Glutamatergic neuron (in vitro differentiated cells): ENCODE measurements around the gene SARM1. TPM values are rescaled to one million over a fixed set of nuclear protein-coding genes. Genes with fewer than 3 reads are reported as not detected.
A peak's percentile ranks its signal among the peaks of the same experiment; 100 is the strongest.

Experiments used
- DNase-seq: peaks from one replicate; pipeline ENCODE4 v3.0.0; 2022
- H3K27ac Mint-ChIP-seq: one replicate; pipeline ENCODE4 v1.8.0; 2020; ENCODE audit warnings: mild to moderate bottlenecking, mixed read lengths, inconsistent platforms; ENCODE audit not compliant: unreplicated experiment
- H3K27me3 Mint-ChIP-seq: one replicate; pipeline ENCODE4 v1.8.0; 2020; ENCODE audit warnings: mild to moderate bottlenecking, moderate library complexity, mixed read lengths, inconsistent platforms; ENCODE audit not compliant: unreplicated experiment
- H3K36me3 Mint-ChIP-seq: one replicate; pipeline ENCODE4 v1.8.0; 2020; ENCODE audit warnings: mild to moderate bottlenecking, mixed read lengths, inconsistent platforms; ENCODE audit not compliant: unreplicated experiment
- H3K4me1 Mint-ChIP-seq: one replicate; pipeline ENCODE4 v1.8.0; 2020; ENCODE audit warnings: mild to moderate bottlenecking, low read depth, mixed read lengths, inconsistent platforms; ENCODE audit not compliant: unreplicated experiment
- H3K4me3 Mint-ChIP-seq: one replicate; pipeline ENCODE4 v1.8.0; 2020; ENCODE audit warnings: mild to moderate bottlenecking, mixed read lengths, inconsistent platforms; ENCODE audit not compliant: unreplicated experiment
- H3K9me3 Mint-ChIP-seq: one replicate; pipeline ENCODE4 v1.8.0; 2020; ENCODE audit warnings: mild to moderate bottlenecking, moderate library complexity, mixed read lengths, inconsistent platforms; ENCODE audit not compliant: unreplicated experiment
- CTCF ChIP-seq: fragments of 200-600 bp; sonication (generic); IDR thresholded peaks from one replicate; pipeline ENCODE4 v1.5.0; 2021; ENCODE audit not compliant: partially characterized antibody, unreplicated experiment
- total RNA-seq: library from RNA; stranded (reverse); fragmentation: NEBNext Ultra II Directional; extraction: Animal tissue kit (Norgen Biotek cat#: 25700); gene quantifications from one replicate; pipeline ENCODE4 v1.2.1, GENCODE V29; 2021; ENCODE audit not compliant: unreplicated experiment

SARM1 gene
- total RNA-seq, 1 donor from 2014 or later: 100 TPM

GRCh38 chr17:28350271-28350670, 21.2 kb upstream of the SARM1 start:
- Mint-ChIP-seq H3K36me3 (no peaks in the 10 kb centered on the region), H3K9me3 (peaks cover 2% of the 10 kb centered on the region), H3K27ac (no peak overlapping the region), H3K27me3 (peaks cover 1% of the 10 kb centered on the region), H3K4me1 (no peaks in the 10 kb centered on the region), H3K4me3 (no peak overlapping the region)
- no peak for DNase-seq
- TF ChIP-seq CTCF: no peak

GRCh38 chr17:28357061-28357900, 14.2 kb upstream of the SARM1 start, which contains the start of gene POLDIP2:
POLDIP2 (minus strand) TSS chr17:28357527; CDS start chr17:28357448, 79 bp downstream.
- Mint-ChIP-seq H3K27ac (peak within 1 kb of the TSS; percentile 96), H3K4me3 (peak within 1 kb of the TSS; percentile 97), H3K27me3 (peaks cover 6% of the 10 kb centered on the region), H3K9me3 (peaks cover 11% of the 10 kb centered on the region), H3K36me3 (peaks cover 8% of the 10 kb centered on the region), H3K4me1 (peaks cover 13% of the 10 kb centered on the region)
- TF ChIP-seq CTCF: no peak
- peak; percentile 97 for DNase-seq

GRCh38 chr17:28357901-28358197, 13.6 kb upstream of the SARM1 start:
- Mint-ChIP-seq H3K27me3 (peaks cover 6% of the 10 kb centered on the region), H3K4me3 (peak overlapping the region; percentile 95), H3K4me1 (peaks cover 13% of the 10 kb centered on the region), H3K36me3 (peaks cover 8% of the 10 kb centered on the region), H3K27ac (peak overlapping the region; percentile 96), H3K9me3 (peaks cover 10% of the 10 kb centered on the region)
- DNase-seq: no peak
- no peak for TF ChIP-seq CTCF

- Mint-ChIP-seq H3K36me3 (peaks cover 2% of the 10 kb centered on the region), H3K27me3 (peaks cover 3% of the 10 kb centered on the region), H3K4me3 (no peak overlapping the region), H3K27ac (no peak overlapping the region), H3K9me3 (no peaks in the 10 kb centered on the region), H3K4me1 (peaks cover 2% of the 10 kb centered on the region)
- DNase-seq: no peak
- TF ChIP-seq CTCF: no peak
These were observed 8.3 kb upstream of the SARM1 start for GRCh38 chr17:28363186-28363585.
